B cell (primary cell): ENCODE data around the gene SLC35G3.

Experiments used
- EZH2 ChIP-seq: IDR thresholded peaks from 2 replicates; pipeline ENCODE4 v1.6.1; 2012; ENCODE audit warnings: borderline replicate concordance, low read depth, mild to moderate bottlenecking, moderate library complexity, low read length; ENCODE audit not compliant: insufficient read depth, poor library complexity, severe bottlenecking
- TF ChIP-seq, protein P1 (sequence below): fragments of 200-600 bp; IDR thresholded peaks from one replicate; pipeline ENCODE4 v1.8.0; 2022; ENCODE audit warnings: antibody characterized with exemption, mild to moderate bottlenecking

DNA sequence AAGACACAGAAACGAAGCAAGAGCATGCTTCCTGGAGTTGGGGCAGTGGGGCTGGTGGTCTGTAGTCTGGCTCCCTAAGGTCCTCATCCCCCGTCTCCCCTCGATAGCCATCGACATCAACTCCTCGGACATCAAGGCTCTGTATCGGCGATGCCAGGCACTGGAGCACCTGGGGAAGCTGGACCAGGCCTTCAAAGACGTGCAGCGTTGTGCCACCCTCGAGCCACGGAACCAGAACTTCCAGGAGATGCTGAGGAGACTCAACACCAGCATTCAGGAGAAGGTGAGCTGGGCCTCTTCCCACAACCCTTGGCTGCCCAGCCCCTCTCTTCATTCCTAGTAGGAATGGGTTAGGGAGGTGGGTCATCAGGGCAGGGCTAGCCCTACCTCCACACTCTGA lies 44.3 kb downstream of the SLC35G3 start:
- TF ChIP-seq, protein P1, sequence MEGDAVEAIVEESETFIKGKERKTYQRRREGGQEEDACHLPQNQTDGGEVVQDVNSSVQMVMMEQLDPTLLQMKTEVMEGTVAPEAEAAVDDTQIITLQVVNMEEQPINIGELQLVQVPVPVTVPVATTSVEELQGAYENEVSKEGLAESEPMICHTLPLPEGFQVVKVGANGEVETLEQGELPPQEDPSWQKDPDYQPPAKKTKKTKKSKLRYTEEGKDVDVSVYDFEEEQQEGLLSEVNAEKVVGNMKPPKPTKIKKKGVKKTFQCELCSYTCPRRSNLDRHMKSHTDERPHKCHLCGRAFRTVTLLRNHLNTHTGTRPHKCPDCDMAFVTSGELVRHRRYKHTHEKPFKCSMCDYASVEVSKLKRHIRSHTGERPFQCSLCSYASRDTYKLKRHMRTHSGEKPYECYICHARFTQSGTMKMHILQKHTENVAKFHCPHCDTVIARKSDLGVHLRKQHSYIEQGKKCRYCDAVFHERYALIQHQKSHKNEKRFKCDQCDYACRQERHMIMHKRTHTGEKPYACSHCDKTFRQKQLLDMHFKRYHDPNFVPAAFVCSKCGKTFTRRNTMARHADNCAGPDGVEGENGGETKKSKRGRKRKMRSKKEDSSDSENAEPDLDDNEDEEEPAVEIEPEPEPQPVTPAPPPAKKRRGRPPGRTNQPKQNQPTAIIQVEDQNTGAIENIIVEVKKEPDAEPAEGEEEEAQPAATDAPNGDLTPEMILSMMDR = no peak
- TF ChIP-seq EZH2 = no peak
